HTERT RPE-1 (cell line): ENCODE data around the gene LRRC61.
"Not testable (repeated sequence)": the region's sequence is repeated elsewhere in the genome, so short reads cannot be mapped to it uniquely, and the experiment has no call there.

Source experiments
- in situ Hi-C: fragments of 300-500 bp; cut with MboI; formaldehyde crosslinking; loops from 4 replicates; pipeline ENCODE4 v1.14.3; 2020; ENCODE audit warnings: low sequenced_read_pairs

LRRC61 gene

GRCh38 chr7:150381096-150381495 is 57.9 kb downstream of the LRRC61 start:
- in situ Hi-C loops, result no loop called here

DNA sequence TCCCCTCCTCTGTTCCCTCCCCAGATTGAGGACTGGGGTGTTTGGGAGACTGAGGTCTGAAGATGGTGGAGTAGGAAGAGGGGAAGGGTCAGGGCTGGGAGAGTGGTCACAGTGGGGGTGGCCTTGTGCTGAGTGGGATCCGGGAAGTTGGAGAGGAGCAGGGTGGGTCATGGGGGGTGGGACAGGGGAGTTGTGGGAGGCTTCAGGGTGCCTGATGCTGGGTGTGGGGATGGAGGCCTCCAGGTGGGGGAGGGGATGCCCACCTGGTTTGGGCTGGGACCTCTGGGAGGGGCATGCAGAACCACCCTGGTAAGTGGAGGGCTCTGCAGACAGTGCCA is 58.6 kb downstream of the LRRC61 start:
- in situ Hi-C loops, result no loop called here

- in situ Hi-C loops, result no loop called here
Observed at GRCh38 chr7:150382123-150382843, 59.1 kb downstream of the LRRC61 start.

DNA sequence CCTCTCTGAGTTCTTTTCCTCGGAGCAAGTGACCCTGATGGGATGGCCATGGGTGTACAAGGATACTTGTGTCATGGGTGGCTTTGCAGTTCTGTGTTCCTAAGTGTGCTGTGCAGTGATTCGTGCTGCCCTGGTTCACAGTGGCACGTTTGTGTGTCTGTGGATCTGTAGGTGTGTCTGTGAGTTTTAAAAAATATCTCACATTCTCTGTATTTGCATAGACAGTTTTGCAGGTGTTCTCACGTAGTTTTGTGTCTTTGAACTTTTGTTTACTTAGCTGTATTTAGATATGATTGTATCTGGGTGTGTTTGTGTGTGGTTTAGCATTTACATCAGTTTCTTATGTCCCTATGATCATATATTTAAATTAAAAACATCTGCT is 59.7 kb downstream of the LRRC61 start:
- in situ Hi-C loops, result no loop called here

DNA sequence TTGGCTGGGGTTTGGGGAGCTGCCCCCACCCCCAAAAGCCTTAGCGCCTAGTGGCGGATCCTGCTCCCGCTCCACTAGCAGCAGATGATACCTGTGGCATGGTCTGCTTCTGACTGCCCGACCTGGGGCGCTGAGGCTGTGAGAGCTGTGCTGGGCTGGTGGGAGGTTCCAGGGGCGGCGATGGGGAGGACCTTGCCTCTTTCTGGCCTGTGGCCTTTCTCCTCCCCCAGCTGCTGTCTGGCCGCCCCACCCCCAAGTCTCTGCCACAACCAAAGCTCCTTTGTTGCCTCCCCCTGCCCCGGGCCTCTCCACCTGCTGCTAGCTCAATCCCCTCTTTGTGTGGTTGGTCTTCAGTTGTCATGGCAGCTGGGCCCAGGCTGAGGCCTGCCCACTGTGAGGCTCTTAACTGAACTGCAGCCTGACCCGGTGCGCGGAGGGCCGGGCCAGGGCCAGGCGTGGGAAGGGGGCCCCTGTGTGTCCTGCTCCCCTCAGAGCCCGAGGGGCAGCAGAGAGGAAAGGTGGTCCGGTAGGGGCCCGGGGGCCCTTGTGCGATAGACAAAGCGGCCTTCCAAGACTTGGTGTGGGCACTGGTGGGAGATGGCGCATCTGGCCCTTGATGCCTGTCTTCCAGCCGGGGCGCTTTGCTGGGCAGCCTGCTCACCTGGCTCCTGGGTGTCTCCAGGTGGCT is 60.7 kb downstream of the LRRC61 start:
- in situ Hi-C loops, result no loop called here

GRCh38 chr7:150384406-150385301 is 61.5 kb downstream of the LRRC61 start:
- in situ Hi-C loops, result no loop called here

DNA sequence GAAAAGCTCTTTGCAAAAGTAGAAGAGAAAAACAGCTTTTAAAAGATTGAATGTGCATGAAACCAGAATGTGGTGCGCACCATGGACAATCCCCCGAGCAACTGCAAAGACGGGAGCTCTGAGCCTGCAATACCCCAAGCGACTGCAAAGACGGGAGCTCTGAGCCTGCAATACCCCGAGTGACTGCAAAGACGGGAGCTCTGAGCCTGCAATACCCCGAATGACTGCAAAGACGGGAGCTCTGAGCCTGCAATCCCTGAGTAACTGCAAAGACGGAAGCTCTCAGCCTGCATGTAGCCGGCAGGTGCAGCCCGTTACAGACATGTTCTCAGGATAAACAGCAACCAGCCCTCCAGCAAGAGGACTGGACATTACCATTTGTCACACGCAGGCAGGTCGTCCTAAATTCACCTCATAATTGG is 62.2 kb downstream of the LRRC61 start:
- in situ Hi-C loops, result no loop called here

- in situ Hi-C loops, result not testable (repeated sequence)
Observed at GRCh38 chr7:150385884-150386283, 62.7 kb downstream of the LRRC61 start.
